H1 (cell line): ENCODE measurements around the gene IGF2R.

Experiments
- CEBPB ChIP-seq: IDR thresholded peaks from 2 replicates; pipeline ENCODE4 v1.6.1; 2012; ENCODE audit warnings: low read depth, low read length
- CHD2 ChIP-seq: IDR thresholded peaks from 2 replicates; pipeline ENCODE4 v1.6.1; 2012; ENCODE audit warnings: low read length, improper control_type of control experiment
- CREB1 ChIP-seq: IDR thresholded peaks from 2 replicates; pipeline ENCODE4 v1.6.1; 2012; ENCODE audit warnings: inconsistent platforms
- JUN ChIP-seq: IDR thresholded peaks from 2 replicates; pipeline ENCODE4 v1.6.1; 2011; ENCODE audit warnings: low read depth, mild to moderate bottlenecking, improper control_type of control experiment, low read length
- POLR2AphosphoS5 ChIP-seq: IDR thresholded peaks from 2 replicates; pipeline ENCODE4 v1.6.1; 2011; ENCODE audit warnings: low read depth, low read length
- TF ChIP-seq, protein P1 (sequence below), 3 experiments: IDR thresholded peaks; 1 replicate in 2 of 3; 2 replicates in 1 of 3; pipeline versions ENCODE4 v1.5.1 to v1.6.1; 2011; ENCODE audit warnings: low read length in 3 of 3, mild to moderate bottlenecking in 3 of 3, inconsistent platforms in 2 of 3, low read depth in 1 of 3, moderate library complexity in 1 of 3; ENCODE audit not compliant: insufficient read depth in 1 of 3; ENCODE audit errors: control extremely low read depth in 1 of 3

- TF ChIP-seq, protein P1, sequence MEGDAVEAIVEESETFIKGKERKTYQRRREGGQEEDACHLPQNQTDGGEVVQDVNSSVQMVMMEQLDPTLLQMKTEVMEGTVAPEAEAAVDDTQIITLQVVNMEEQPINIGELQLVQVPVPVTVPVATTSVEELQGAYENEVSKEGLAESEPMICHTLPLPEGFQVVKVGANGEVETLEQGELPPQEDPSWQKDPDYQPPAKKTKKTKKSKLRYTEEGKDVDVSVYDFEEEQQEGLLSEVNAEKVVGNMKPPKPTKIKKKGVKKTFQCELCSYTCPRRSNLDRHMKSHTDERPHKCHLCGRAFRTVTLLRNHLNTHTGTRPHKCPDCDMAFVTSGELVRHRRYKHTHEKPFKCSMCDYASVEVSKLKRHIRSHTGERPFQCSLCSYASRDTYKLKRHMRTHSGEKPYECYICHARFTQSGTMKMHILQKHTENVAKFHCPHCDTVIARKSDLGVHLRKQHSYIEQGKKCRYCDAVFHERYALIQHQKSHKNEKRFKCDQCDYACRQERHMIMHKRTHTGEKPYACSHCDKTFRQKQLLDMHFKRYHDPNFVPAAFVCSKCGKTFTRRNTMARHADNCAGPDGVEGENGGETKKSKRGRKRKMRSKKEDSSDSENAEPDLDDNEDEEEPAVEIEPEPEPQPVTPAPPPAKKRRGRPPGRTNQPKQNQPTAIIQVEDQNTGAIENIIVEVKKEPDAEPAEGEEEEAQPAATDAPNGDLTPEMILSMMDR (IDR thresholded peaks at IDR 0.05; ENCODE audit: control extremely low read depth in 1 of 3, insufficient read depth in 1 of 3, low read depth in 1 of 3, low read length in 3 of 3): no peak
- TF ChIP-seq CHD2 (no peak), CREB1 (no peak), JUN (no peak), POLR2AphosphoS5 (no peak), CEBPB (no peak)
These were observed 29.7 kb downstream of the IGF2R start for GRCh38 chr6:159998538-159998937.
